Stimulated activated CD8-positive, alpha-beta memory T cell treated with anti-CD3 and anti-CD28 coated beads, Interleukin-7, amount 100 ng/mL, for 4 hours (primary cell): ENCODE measurements around the gene GHDC.
"Not testable (repeated sequence)": the region's sequence is repeated elsewhere in the genome, so short reads cannot be mapped to it uniquely, and the experiment has no call there.

Experiments
- DNase-seq, 2 donors: peaks; one replicate each; pipeline ENCODE4 v3.0.0-alpha.2; 2020; ENCODE audit warnings: low read depth in 2 of 2

GHDC gene, protein sequence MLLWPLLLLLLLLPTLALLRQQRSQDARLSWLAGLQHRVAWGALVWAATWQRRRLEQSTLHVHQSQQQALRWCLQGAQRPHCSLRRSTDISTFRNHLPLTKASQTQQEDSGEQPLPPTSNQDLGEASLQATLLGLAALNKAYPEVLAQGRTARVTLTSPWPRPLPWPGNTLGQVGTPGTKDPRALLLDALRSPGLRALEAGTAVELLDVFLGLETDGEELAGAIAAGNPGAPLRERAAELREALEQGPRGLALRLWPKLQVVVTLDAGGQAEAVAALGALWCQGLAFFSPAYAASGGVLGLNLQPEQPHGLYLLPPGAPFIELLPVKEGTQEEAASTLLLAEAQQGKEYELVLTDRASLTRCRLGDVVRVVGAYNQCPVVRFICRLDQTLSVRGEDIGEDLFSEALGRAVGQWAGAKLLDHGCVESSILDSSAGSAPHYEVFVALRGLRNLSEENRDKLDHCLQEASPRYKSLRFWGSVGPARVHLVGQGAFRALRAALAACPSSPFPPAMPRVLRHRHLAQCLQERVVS

GRCh38 chr17:42193969-42194899, at the start of gene GHDC:
TSS of gene GHDC (minus strand) at chr17:42194494. CDS start at chr17:42193581, 913 bp downstream.
- peak; percentile 67 to 69 for DNase-seq

- no peak for DNase-seq
These were observed 49.2 kb upstream of the GHDC start for GRCh38 chr17:42243493-42243982.

DNA sequence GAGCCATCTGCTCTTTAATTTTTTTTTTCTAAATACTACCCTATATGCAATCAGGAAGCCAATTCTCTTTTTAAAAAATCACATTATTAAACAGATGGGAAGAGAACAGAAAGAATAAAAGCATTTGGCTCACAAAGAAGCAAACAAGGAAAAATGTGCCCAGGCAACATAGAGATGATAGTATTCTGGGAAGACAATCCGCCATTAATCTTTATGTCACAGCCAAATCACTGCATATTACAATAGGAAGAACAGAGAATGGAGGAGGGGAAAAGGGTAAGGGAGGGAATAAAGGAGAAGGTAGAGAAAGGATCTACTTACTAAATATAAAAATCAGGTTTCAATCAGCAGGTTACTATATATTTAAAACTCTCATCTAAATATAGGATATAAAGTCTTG, 47.6 kb upstream of the GHDC start:
- no peak for DNase-seq

DNA sequence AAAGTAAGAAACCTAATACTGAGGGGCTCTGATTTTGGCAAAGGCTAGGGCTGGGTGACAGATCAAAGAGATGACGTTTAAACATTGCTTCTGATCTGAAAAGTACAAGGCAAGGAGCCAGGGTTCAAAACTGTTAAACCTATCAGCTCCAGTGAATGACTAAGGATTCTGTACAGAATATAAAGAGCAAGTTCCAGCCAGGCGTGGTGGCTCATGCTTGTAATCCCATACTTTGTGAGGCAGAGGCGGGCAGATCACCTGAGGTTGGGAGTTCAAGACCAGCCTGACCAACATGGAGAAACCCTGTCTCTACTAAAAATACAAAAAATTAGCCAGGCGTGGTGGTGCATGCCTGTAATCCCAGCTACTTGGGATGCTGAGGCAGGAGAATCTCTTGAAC, 46.6 kb upstream of the GHDC start:
- DNase-seq, result not testable (repeated sequence)

DNA sequence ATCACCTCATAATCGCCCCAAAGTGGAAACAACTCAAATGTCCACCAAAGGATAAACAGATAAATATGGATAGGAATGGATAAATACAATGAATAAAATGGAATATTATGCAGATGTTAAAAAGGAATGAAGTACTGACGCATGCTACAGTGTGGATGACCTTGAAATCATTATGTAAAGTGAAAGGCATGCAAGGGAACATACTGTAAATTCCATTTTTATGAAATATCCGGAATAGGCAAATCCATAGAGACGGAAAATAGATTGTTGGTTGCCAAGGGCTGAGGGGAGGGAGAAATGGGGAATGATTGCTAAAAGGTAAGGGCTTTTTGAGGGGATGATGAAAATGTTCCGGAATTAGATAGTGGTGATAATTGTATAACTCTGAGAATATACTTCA, 45.9 kb upstream of the GHDC start:
- no peak for DNase-seq

- DNase-seq, result not testable (repeated sequence)
These were observed 45.3 kb upstream of the GHDC start for GRCh38 chr17:42239576-42239975.

GRCh38 chr17:42236760-42237159, 42.5 kb upstream of the GHDC start:
- no peak for DNase-seq

DNA sequence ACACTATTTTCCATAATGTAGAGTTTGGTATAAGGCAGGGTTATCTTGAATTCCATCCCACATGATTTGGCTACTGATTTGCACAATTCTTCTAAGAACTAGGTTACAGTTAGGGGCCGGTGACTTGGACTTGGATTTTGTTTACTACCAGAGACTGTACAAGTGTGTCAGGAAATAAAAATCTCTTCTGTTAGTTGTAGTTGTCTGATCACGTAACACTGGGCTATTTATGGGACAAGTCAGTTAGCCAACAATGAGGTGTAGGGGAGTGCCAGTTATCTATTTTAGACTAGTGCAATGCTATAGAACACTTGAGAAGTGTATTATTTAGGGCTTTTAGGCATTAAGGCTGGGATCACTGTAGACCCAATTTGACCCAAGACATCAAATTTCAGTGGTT, 39.7 kb upstream of the GHDC start:
- DNase-seq, result no peak

- no peak for DNase-seq
These were observed 38.9 kb upstream of the GHDC start for GRCh38 chr17:42233156-42233555.

DNA sequence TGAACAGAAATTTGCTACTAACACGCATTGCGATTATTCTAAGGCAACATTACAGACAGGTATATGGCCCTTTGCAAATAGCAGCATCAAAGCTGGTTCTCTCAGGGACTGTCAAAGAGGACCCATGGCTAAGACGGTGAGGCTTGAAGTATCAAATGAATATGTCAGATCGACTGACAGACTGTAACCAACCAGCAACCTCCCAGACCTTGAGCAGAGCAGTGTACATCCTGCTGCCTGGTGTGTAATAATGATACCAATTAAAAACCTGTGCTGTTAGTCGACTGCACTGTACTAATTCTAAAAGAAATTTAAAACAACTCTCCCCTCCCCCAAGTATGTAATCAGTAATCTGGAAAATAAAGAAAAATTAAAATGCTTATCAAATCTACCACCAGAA, 35.9 kb upstream of the GHDC start:
- DNase-seq, result no peak

DNA sequence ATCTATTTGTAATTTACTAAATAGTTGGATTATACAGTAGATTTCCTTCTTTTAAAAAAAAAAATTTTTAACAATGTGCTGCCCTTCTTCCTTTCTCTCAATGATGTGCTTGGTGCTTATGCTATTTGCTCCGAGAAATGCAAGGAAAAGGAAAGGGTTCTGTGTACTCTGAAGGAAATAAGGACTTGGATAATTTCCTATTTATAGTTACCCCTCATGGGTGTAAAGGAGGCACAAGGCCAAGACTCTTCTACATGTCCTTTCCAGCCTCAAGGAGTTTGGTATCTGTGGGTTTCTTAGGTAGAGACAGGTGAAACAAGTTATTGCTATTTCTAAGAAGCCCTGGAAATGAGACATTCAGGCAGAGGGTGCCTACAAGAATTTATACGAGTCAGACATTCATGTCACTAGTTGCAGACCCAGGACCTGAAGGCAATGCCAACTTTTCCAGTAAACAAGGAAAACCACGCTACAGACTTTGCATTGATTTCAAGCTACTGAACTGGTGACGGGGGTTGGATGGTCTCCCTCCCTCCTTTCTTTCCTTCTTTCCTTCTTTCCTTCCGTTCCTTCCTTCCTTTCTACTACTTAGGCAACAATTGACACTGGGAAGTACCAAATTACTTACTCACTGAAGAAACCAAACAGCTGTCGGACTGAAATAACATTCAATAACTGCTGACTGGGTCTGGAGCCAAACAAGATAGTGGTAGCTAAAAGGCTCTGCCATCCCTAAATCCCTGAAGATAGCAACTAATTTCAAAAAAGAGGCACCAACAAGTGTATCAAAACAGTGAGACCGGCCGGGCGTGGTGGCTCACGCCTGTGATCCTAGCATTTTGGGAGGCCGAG, 33.8 kb upstream of the GHDC start:
- DNase-seq, result no peak

- no peak for DNase-seq
These were observed 31.4 kb upstream of the GHDC start for GRCh38 chr17:42225646-42226045.

- DNase-seq, result no peak
These were observed 30.4 kb upstream of the GHDC start for GRCh38 chr17:42224651-42225050.

- DNase-seq, result peak; percentile 22 to 33
These were observed 27.8 kb upstream of the GHDC start for GRCh38 chr17:42221886-42222745.

DNA sequence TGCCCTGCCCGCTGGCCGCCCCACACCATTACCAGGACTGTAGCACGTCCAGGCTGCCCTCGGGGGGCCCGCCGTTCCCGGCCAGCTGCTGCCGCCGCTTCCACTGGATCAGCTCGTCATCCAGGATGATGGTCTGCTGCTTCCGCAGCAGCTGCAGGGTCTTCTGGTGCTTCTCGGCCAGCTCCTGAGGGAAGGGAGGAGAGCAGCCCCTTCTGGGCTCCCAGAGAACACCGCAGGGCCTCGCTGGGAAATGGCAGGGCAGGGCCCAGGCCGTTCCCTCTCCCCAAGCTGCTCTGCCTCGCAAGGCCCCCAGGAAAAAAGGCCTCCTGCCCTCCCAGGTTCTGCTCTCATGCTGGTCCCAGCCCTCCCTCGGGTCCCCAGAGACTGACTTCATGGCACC, 25.0 kb upstream of the GHDC start:
- not testable (repeated sequence) for DNase-seq

GRCh38 chr17:42214156-42214555, 19.9 kb upstream of the GHDC start:
- DNase-seq, result no peak

DNA sequence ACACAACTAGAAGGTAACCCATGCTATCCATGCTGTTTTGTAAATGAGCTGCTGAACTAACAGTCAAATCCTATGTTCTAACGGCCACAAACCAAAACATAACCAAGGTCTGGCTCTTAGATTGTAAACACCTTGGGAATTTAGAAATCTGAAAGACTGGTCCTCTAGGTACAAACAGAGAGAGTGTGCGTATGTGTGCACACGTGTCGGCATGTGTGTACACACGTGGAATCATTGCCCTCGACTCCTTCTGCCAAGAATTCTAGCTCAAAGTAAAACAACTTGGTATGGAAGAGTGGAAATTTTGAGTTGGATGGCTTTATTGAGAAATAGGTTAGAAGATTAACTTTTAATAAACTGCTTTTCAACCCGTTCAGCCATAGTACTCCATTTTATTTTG, 18.1 kb upstream of the GHDC start:
- no peak for DNase-seq

GRCh38 chr17:42211921-42212341, 17.6 kb upstream of the GHDC start:
- DNase-seq, result not testable (repeated sequence)

GRCh38 chr17:42210046-42210445, 15.8 kb upstream of the GHDC start:
- no peak for DNase-seq

- not testable (repeated sequence) for DNase-seq
These were observed 11.9 kb upstream of the GHDC start for GRCh38 chr17:42206153-42206612.
